ENCODE results near the gene RAP1GAP.

DNA sequence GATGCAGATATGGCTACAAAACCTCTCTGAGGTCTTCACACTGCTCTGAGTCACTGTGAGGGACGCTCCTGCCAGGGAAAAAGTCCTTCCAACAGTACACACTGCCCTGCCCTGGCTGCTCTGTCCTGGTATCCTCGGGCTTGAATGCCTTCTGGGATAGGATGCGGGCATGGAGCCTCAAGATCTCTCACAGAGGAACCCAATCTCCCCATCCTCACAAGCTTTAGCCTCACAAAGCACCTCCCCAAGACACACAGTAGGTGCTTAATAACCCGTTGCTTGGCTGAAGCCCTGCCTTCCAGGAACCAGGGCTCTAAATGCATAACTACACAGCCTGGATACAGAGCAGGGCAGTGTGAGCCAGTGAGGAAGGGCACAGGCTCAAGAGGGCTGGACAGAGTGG lies 9.2 kb downstream of the RAP1GAP start:
- TF ChIP-seq TCF12 (IDR thresholded peaks at IDR 0.05) (no peak), TCF12 (CRISPR knock-in tag; IDR thresholded peaks at IDR 0.05) (no peak), ZNF562 (CRISPR knock-in tag; IDR thresholded peaks at IDR 0.05; ENCODE audit: borderline replicate concordance) (no peak), ZNF138 (CRISPR knock-in tag; IDR thresholded peaks at IDR 0.05; ENCODE audit: low read depth) (no peak), ZMYM3 (CRISPR knock-in tag; IDR thresholded peaks at IDR 0.05) (no peak), HIVEP1 (CRISPR knock-in tag; IDR thresholded peaks at IDR 0.05) (no peak), NFE2L1 (CRISPR knock-in tag; IDR thresholded peaks at IDR 0.05; ENCODE audit: borderline replicate concordance) (no peak), CHD2 (IDR thresholded peaks at IDR 0.05; ENCODE audit: low read depth, low read length) (no peak), POLR2A (IDR thresholded peaks at IDR 0.05; ENCODE audit: insufficient read depth in 1 of 2, low read depth in 2 of 2, low read length in 2 of 2) (no peak), ZBTB8A (CRISPR knock-in tag; IDR thresholded peaks at IDR 0.05; ENCODE audit: borderline replicate concordance, low read depth) (no peak)

Measured in HepG2 (cell line).